Osteocyte (in vitro differentiated cells): Measurements from ENCODE around the gene DISC1. TPM values are rescaled to one million over a fixed set of nuclear protein-coding genes. Genes with fewer than 3 reads are reported as not detected.

Source experiments
- DNase-seq: peaks from one replicate; pipeline ENCODE4 v3.0.0; 2021; ENCODE audit warnings: mixed read lengths; ENCODE audit not compliant: unreplicated experiment; ENCODE audit errors: extremely low spot score
- H3K27ac Mint-ChIP-seq: one replicate; pipeline ENCODE4 v1.8.0; 2021; ENCODE audit warnings: mild to moderate bottlenecking, mixed read lengths; ENCODE audit not compliant: unreplicated experiment
- H3K27me3 Mint-ChIP-seq: one replicate; pipeline ENCODE4 v1.8.0; 2021; ENCODE audit warnings: mixed read lengths; ENCODE audit not compliant: unreplicated experiment
- H3K36me3 Mint-ChIP-seq: one replicate; pipeline ENCODE4 v1.8.0; 2021; ENCODE audit warnings: mixed read lengths; ENCODE audit not compliant: unreplicated experiment
- H3K4me1 Mint-ChIP-seq: one replicate; pipeline ENCODE4 v1.8.0; 2021; ENCODE audit warnings: mixed read lengths; ENCODE audit not compliant: unreplicated experiment
- H3K4me3 Mint-ChIP-seq: one replicate; pipeline ENCODE4 v1.8.0; 2021; ENCODE audit warnings: mild to moderate bottlenecking, moderate library complexity, mixed read lengths; ENCODE audit not compliant: unreplicated experiment
- H3K9me3 Mint-ChIP-seq: one replicate; pipeline ENCODE4 v1.8.0; 2021; ENCODE audit warnings: mixed read lengths; ENCODE audit not compliant: unreplicated experiment
- CTCF ChIP-seq: fragments of 200-600 bp; sonication (generic); IDR thresholded peaks from 2 replicates; pipeline ENCODE4 v1.5.0; 2021; ENCODE audit warnings: antibody characterized with exemption, mild to moderate bottlenecking, moderate library complexity
- total RNA-seq: library from RNA; stranded (reverse); gene quantifications from 2 replicates; pipeline ENCODE4 v1.2.1, GENCODE V29; 2021

The DISC1 gene
- total RNA-seq, 1 donor from 2014 or later = 15.6 TPM

DNA sequence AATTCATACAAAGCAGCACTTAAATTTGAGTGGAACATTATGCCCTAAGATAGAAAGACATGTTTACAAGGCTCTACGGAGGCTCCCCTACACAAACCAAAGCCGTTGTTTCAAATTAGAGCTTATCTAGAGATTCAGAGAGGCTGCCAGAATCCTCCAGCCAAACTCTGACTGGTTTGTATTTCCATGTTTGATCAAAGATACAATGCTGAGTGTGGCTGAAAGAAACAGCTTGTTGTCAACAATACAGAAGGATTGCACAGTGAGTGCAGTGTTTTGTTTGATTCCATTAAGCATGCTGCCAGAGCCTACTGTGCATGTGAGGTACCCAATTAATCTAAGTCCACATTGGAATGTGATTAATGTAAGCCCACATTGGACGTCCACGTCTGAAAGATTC, 402.7 kb downstream of the DISC1 start:
- no peak overlapping the region for H3K4me3 Mint-ChIP-seq
- H3K9me3 Mint-ChIP-seq = no peaks in the 10 kb centered on the region
- no peak overlapping the region for H3K27ac Mint-ChIP-seq
- no peak for DNase-seq
- H3K36me3 Mint-ChIP-seq = peaks cover 3% of the 10 kb centered on the region
- no peak for TF ChIP-seq CTCF
- no peaks in the 10 kb centered on the region for H3K27me3 Mint-ChIP-seq
- H3K4me1 Mint-ChIP-seq = peaks cover 1% of the 10 kb centered on the region

- Mint-ChIP-seq H3K27ac (no peak overlapping the region), H3K36me3 (peaks cover 8% of the 10 kb centered on the region), H3K4me3 (no peak overlapping the region), H3K4me1 (peaks cover 10% of the 10 kb centered on the region), H3K9me3 (no peaks in the 10 kb centered on the region), H3K27me3 (no peaks in the 10 kb centered on the region)
- DNase-seq = no peak
- TF ChIP-seq CTCF = no peak
Observed at GRCh38 chr1:232031156-232031555, 404.6 kb downstream of the DISC1 start.

GRCh38 chr1:232033285-232033684, 406.7 kb downstream of the DISC1 start:
- DNase-seq = no peak
- H3K4me1 Mint-ChIP-seq = peaks cover 12% of the 10 kb centered on the region
- TF ChIP-seq CTCF = no peak
- no peak overlapping the region for H3K4me3 Mint-ChIP-seq
- H3K9me3 Mint-ChIP-seq = no peaks in the 10 kb centered on the region
- peaks cover 10% of the 10 kb centered on the region for H3K36me3 Mint-ChIP-seq
- no peak overlapping the region for H3K27ac Mint-ChIP-seq
- H3K27me3 Mint-ChIP-seq = no peaks in the 10 kb centered on the region

DNA sequence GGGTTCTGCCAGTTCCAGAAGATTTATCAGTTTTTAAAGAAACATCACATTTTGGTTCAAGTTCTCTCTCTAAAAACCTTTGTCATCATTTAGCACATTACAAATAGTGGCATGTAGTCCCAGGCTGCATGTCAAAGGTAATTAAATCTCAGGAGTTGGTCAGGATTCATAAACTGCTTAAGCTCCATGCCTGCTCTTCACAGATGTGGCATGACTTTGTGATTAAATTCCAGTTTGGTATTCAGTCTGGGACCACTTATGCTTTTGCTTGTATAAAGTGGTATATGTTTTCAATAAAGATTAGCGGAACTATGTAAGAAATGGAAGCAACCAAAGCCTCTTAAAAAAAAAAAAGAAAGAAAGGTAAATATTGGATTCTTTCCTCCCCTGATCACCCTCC, 408.0 kb downstream of the DISC1 start:
- no peaks in the 10 kb centered on the region for H3K9me3 Mint-ChIP-seq
- peaks cover 8% of the 10 kb centered on the region for H3K36me3 Mint-ChIP-seq
- no peak overlapping the region for H3K27ac Mint-ChIP-seq
- no peak overlapping the region for H3K4me3 Mint-ChIP-seq
- no peak for DNase-seq
- no peak for TF ChIP-seq CTCF
- no peaks in the 10 kb centered on the region for H3K27me3 Mint-ChIP-seq
- peaks cover 13% of the 10 kb centered on the region for H3K4me1 Mint-ChIP-seq

DNA sequence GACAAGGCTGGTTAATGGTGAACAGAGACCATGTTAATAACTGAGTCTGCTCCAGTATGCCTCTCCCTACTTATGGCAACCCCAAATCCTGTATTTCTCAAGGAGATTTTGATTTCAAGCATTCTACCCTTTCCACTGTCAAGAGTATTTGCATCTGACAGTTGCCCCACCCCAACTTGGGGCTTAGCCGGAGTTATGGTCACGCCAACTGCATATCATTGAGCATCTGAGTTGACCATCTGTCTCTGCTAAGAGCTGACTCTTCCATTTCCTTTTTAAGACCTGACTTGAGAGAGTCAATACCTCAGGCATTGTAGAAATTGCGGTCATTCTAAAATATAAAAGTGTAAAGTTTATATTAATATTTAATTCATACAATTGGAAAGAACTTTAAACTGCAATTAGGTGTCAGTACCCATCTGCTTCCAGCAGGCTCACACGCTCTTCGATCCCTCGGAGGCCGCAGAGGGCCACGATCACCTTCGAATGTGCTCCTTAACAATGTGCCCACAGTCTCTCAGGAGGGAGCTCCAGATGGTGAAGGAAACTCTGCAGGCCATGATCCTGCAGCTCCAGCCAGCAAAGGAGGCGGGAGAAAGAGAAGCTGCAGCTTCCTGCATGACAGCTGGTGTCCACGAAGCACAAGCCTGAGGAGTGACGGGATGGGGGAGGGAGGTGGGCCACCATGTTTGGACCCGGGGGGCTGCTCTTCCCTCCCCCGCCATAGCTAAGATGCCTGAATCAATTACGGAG, 409.8 kb downstream of the DISC1 start:
- Mint-ChIP-seq H3K36me3 (peaks cover 8% of the 10 kb centered on the region), H3K9me3 (no peaks in the 10 kb centered on the region), H3K27ac (no peak overlapping the region), H3K27me3 (no peaks in the 10 kb centered on the region), H3K4me3 (no peak overlapping the region), H3K4me1 (peaks cover 13% of the 10 kb centered on the region)
- no peak for DNase-seq
- no peak for TF ChIP-seq CTCF
